HL-60 (cell line): ENCODE results near the gene SIPA1L3.

Source experiments
- DNase-seq, 2 experiments: peaks; one replicate each; pipeline ENCODE4 v3.0.0-alpha.2; 2010 to 2020; ENCODE audit warnings: low read depth in 1 of 2, low spot score in 1 of 2
- H3K27ac ChIP-seq: fragments of 250-450 bp; sonication (Bioruptor Pico); replicated peaks from 2 replicates; pipeline ENCODE4 v1.5.1; 2020; ENCODE audit warnings: mild to moderate bottlenecking, moderate library complexity
- H3K27me3 ChIP-seq: fragments of 250-450 bp; sonication (Bioruptor Pico); 2 replicates; pipeline ENCODE4 v1.5.1; 2021; ENCODE audit warnings: mild to moderate bottlenecking, moderate library complexity; ENCODE audit not compliant: insufficient read depth, poor library complexity, severe bottlenecking
- H3K4me3 ChIP-seq: replicated peaks from 2 replicates; pipeline ENCODE4 v1.5.1; 2011; ENCODE audit warnings: mild to moderate bottlenecking, control low read depth, low read length; ENCODE audit not compliant: insufficient read depth
- CTCF ChIP-seq: IDR thresholded peaks from one replicate; pipeline ENCODE4 v1.5.1; 2011; ENCODE audit warnings: low read length, control low read depth, inconsistent platforms; ENCODE audit not compliant: insufficient read depth
- GABPA ChIP-seq: IDR thresholded peaks from 2 replicates; pipeline ENCODE4 v1.6.1; 2012; ENCODE audit warnings: low read depth
- POLR2AphosphoS5 ChIP-seq: IDR thresholded peaks from 2 replicates; pipeline ENCODE4 v1.6.1; 2012; ENCODE audit warnings: low read depth
- REST ChIP-seq: IDR thresholded peaks from 2 replicates; pipeline ENCODE4 v1.6.1; 2012; ENCODE audit warnings: low read depth; ENCODE audit not compliant: insufficient replicate concordance
- SPI1 ChIP-seq: IDR thresholded peaks from 2 replicates; pipeline ENCODE4 v1.6.1; 2012; ENCODE audit warnings: low read depth, mild to moderate bottlenecking, borderline replicate concordance

SIPA1L3 gene

GRCh38 chr19:38213469-38213868 is 306.5 kb downstream of the SIPA1L3 start:
- H3K4me3 ChIP-seq = no peak overlapping the region
- H3K27me3 ChIP-seq = peaks cover 41% of the 10 kb centered on the region
- no peak for DNase-seq
- no peak for TF ChIP-seq CTCF
- no peak for TF ChIP-seq POLR2AphosphoS5
- no peak for TF ChIP-seq GABPA
- TF ChIP-seq SPI1 = no peak
- TF ChIP-seq REST = no peak
- no peak overlapping the region for H3K27ac ChIP-seq

- no peak for TF ChIP-seq GABPA
- peak; percentile 59 for TF ChIP-seq POLR2AphosphoS5
- peaks cover 41% of the 10 kb centered on the region for H3K27me3 ChIP-seq
- peak in 1 of 2 experiments; percentile 55 for DNase-seq
- no peak overlapping the region for H3K4me3 ChIP-seq
- H3K27ac ChIP-seq = peak overlapping the region; percentile 45
Measured at GRCh38 chr19:38213911-38214625, 307.1 kb downstream of the SIPA1L3 start.

GRCh38 chr19:38216785-38217641 is 310.0 kb downstream of the SIPA1L3 start:
- DNase-seq = no peak
- Histone ChIP-seq H3K27ac (no peak overlapping the region), H3K27me3 (peaks cover 22% of the 10 kb centered on the region), H3K4me3 (no peak overlapping the region)
- TF ChIP-seq SPI1 (no peak), GABPA (no peak)

- no peak for TF ChIP-seq POLR2AphosphoS5
- no peak for TF ChIP-seq CTCF
- no peak for TF ChIP-seq GABPA
- no peak for TF ChIP-seq REST
- TF ChIP-seq SPI1 = no peak
- Histone ChIP-seq H3K27me3 (peaks cover 26% of the 10 kb centered on the region), H3K4me3 (no peak overlapping the region), H3K27ac (no peak overlapping the region)
- no peak for DNase-seq
Measured at GRCh38 chr19:38218204-38218603, 311.2 kb downstream of the SIPA1L3 start.
